PC-9 (cell line): ENCODE measurements around the gene SF3B5. TPM values are rescaled to one million over a fixed set of nuclear protein-coding genes. Genes with fewer than 3 reads are reported as not detected.
"Not testable (repeated sequence)": the region's sequence is repeated elsewhere in the genome, so short reads cannot be mapped to it uniquely, and the experiment has no call there.

ENCODE experiments used
- BruUV-seq: library from RNA; stranded (reverse); fragments of 400-500 nt; replicated peaks from 2 replicates; lab custom pipeline; 2021; lab: Mats Ljungman, UMichigan
- CTCF ChIA-PET: fragments of 300-600 bp; sonication (Branson Sonifier 250); formaldehyde crosslinking; loops from one replicate; lab custom pipeline; 2022; ENCODE audit warnings: antibody characterized with exemption; lab: Charles Lee
- POLR2A ChIA-PET: fragments of 300-600 bp; sonication (Branson Sonifier 250); formaldehyde crosslinking; loops from one replicate; lab custom pipeline; 2022; ENCODE audit warnings: antibody characterized with exemption; ENCODE audit not compliant: unreplicated experiment; lab: Charles Lee
- DNase-seq, 2 experiments: peaks; one replicate each; pipeline versions ENCODE4 v3.0.0 to v3.0.0-alpha.2; 2015 to 2022; ENCODE audit warnings: mixed read lengths in 1 of 2
- H2AFZ ChIP-seq: fragments of 200-600 bp; sonication (generic); 2 replicates; pipeline ENCODE4 v1.8.1; 2017; ENCODE audit warnings: antibody characterized with exemption
- H3F3A ChIP-seq: fragments of 200-600 bp; sonication (generic); 2 replicates; pipeline ENCODE4 v1.8.1; 2017; ENCODE audit warnings: antibody characterized with exemption, mild to moderate bottlenecking, low read depth; ENCODE audit not compliant: insufficient read depth
- H3K27ac ChIP-seq: fragments of 200-600 bp; sonication (generic); 2 replicates; pipeline ENCODE4 v1.6.1; 2016; ENCODE audit warnings: mixed run types
- H3K27me3 ChIP-seq: fragments of 200-600 bp; sonication (generic); 2 replicates; pipeline ENCODE4 v1.6.1; 2016; ENCODE audit warnings: low read depth, mixed run types; ENCODE audit not compliant: insufficient read depth
- H3K36me3 ChIP-seq: fragments of 200-600 bp; sonication (generic); 2 replicates; pipeline ENCODE4 v1.6.1; 2016; ENCODE audit warnings: low read depth, mixed run types
- H3K4me1 ChIP-seq: fragments of 200-600 bp; sonication (generic); replicated peaks from 2 replicates; pipeline ENCODE4 v1.6.1; 2016; ENCODE audit warnings: mixed run types; ENCODE audit not compliant: insufficient read depth
- H3K4me2 ChIP-seq: fragments of 200-600 bp; sonication (generic); 2 replicates; pipeline ENCODE4 v1.6.1; 2017; ENCODE audit warnings: mixed run types
- H3K4me3 ChIP-seq: fragments of 200-600 bp; sonication (generic); 2 replicates; pipeline ENCODE4 v1.6.1; 2016; ENCODE audit warnings: mixed run types
- H3K79me2 ChIP-seq: fragments of 200-600 bp; sonication (generic); 2 replicates; pipeline ENCODE4 v1.6.1; 2017; ENCODE audit warnings: low read depth, mixed run types
- H3K9me2 ChIP-seq: fragments of 200-600 bp; sonication (generic); 2 replicates; pipeline ENCODE4 v1.8.1; 2017; ENCODE audit warnings: mild to moderate bottlenecking; ENCODE audit not compliant: insufficient read depth
- H3K9me3 ChIP-seq: fragments of 200-600 bp; sonication (generic); 2 replicates; pipeline ENCODE4 v1.8.1; 2016; ENCODE audit warnings: low read depth; ENCODE audit not compliant: insufficient read depth
- H4K20me1 ChIP-seq: fragments of 200-600 bp; sonication (generic); 2 replicates; pipeline ENCODE4 v1.8.1; 2017; ENCODE audit not compliant: insufficient read depth
- EZH2 ChIP-seq: fragments of 200-600 bp; sonication (generic); IDR thresholded peaks from 2 replicates; pipeline ENCODE4 v1.8.0; 2017; ENCODE audit warnings: antibody characterized with exemption, low read depth
- intact Hi-C: fragments of 100-400 bp; cut with micrococcal nuclease; formaldehyde crosslinking; loops from one replicate; pipeline ENCODE4 v1.10.0; 2022; ENCODE audit not compliant: unreplicated experiment
- total RNA-seq: library from RNA; stranded (reverse); gene quantifications from 2 replicates; pipeline ENCODE4 v1.2.3, GENCODE V29; 2021
- TF ChIP-seq, protein P1 (sequence below): fragments of 200-600 bp; sonication (generic); conservative IDR thresholded peaks from 2 replicates; pipeline ENCODE4 v1.6.1; 2017; ENCODE audit warnings: mixed run types, antibody characterized with exemption, mild to moderate bottlenecking, moderate library complexity

SF3B5 gene
- total RNA-seq, 1 experiment from 2014 or later = 125 TPM

DNA sequence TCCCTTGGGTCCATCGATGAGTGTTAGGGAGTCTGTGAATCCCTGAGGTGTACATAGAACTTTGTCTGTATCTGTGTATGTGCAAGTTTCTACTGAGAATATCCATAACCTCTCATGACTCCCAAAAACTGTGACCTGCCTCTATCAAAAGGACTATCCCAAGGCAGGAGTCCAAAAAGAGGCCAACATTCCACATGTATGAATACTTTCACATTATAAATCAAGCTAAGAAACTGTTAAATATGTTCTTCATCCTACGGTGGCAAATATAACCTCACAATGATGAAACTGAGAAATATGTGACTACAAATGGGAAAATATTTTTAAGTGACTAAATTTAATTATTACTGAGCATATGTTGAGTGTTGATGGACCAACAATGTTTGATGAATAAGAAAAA, 38.8 kb upstream of the SF3B5 start:
- intact Hi-C loops = no loop called here
- H3K27me3 ChIP-seq = no peaks in the 10 kb centered on the region
- no peak overlapping the region for H3K27ac ChIP-seq
- no peaks in the 10 kb centered on the region for H3K79me2 ChIP-seq
- DNase-seq = no peak
- H2AFZ ChIP-seq = no peak overlapping the region
- TF ChIP-seq, protein P1, sequence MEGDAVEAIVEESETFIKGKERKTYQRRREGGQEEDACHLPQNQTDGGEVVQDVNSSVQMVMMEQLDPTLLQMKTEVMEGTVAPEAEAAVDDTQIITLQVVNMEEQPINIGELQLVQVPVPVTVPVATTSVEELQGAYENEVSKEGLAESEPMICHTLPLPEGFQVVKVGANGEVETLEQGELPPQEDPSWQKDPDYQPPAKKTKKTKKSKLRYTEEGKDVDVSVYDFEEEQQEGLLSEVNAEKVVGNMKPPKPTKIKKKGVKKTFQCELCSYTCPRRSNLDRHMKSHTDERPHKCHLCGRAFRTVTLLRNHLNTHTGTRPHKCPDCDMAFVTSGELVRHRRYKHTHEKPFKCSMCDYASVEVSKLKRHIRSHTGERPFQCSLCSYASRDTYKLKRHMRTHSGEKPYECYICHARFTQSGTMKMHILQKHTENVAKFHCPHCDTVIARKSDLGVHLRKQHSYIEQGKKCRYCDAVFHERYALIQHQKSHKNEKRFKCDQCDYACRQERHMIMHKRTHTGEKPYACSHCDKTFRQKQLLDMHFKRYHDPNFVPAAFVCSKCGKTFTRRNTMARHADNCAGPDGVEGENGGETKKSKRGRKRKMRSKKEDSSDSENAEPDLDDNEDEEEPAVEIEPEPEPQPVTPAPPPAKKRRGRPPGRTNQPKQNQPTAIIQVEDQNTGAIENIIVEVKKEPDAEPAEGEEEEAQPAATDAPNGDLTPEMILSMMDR = no peak
- TF ChIP-seq EZH2 = no peak
- H3K9me2 ChIP-seq = no peaks in the 10 kb centered on the region
- no peaks in the 10 kb centered on the region for H3K9me3 ChIP-seq
- no peak overlapping the region for H3K4me2 ChIP-seq
- ChIA-PET POLR2A (no interaction called here), CTCF (no interaction called here)
- no peak overlapping the region for H3K4me3 ChIP-seq
- no peaks in the 10 kb centered on the region; the same call in 1 of the 2 replicates for H3F3A ChIP-seq
- peaks cover 13% of the 10 kb centered on the region for H3K4me1 ChIP-seq
- no peaks in the 10 kb centered on the region for H3K36me3 ChIP-seq
- no TSS peak for BruUV-seq
- H4K20me1 ChIP-seq = no peaks in the 10 kb centered on the region

DNA sequence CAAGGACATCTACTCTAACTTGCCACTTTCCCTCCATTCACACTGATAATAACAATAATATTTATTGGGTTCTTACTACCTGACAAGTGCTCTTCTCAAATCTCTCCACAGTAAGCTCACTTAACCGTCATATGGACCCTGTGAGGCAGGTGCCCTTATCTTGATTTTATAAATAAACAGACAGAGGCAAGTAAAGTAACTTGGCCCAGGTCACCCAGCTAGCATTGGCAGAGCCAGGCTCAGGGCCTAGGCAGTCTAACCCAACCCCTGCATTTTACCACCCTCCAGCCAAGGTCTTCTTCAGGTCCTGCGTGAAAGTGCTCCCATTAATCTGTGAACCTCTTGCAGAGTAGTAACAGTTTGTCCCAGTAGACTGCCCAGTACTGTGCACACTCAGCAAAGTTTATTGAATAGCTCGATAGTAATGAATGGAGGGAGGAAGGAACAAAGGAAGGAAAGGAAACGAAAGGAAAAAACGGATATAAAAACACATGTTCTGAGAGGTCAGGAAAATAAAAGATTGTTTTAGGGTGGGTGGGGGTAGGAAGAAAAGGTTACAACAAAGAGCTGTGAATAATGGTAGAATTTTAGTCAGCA, 38.0 kb upstream of the SF3B5 start:
- no peak overlapping the region for H3K4me3 ChIP-seq
- POLR2A ChIA-PET = no interaction called here
- intact Hi-C loops = no loop called here
- no TSS peak for BruUV-seq
- H3K9me3 ChIP-seq = no peaks in the 10 kb centered on the region
- H3K9me2 ChIP-seq = no peaks in the 10 kb centered on the region
- no peak overlapping the region for H3K4me2 ChIP-seq
- peaks cover 13% of the 10 kb centered on the region for H3K4me1 ChIP-seq
- H3K27me3 ChIP-seq = no peaks in the 10 kb centered on the region
- TF ChIP-seq, protein P1 = no peak
- TF ChIP-seq EZH2 = no peak
- H2AFZ ChIP-seq = no peak overlapping the region
- no peaks in the 10 kb centered on the region for H3K36me3 ChIP-seq
- no peaks in the 10 kb centered on the region for H4K20me1 ChIP-seq
- CTCF ChIA-PET = no interaction called here
- DNase-seq = no peak
- H3F3A ChIP-seq = no peaks in the 10 kb centered on the region; the same call in 1 of the 2 replicates
- no peaks in the 10 kb centered on the region for H3K79me2 ChIP-seq
- no peak overlapping the region for H3K27ac ChIP-seq

DNA sequence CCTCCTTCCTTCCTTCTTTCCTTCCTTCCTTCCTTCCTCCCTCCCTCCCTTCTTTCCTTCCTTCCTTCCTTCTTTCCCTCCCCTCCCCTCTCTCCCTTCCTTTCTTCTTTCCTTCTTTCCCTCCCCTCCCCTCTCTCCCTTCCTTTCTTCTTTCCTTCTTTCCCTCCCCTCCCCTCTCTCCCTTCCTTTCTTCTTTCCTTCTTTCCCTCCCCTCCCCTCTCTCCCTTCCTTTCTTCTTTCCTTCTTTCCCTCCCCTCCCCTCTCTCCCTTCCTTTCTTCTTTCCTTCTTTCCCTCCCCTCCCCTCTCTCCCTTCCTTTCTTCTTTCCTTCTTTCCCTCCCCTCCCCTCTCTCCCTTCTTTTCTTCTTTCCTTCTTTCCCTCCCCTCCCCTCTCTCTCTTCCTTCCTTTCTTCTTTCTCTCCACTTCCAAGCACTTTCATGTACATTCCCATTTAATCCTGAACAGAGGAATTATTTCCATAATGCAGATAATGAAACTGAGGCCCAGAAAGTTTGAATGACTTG, 36.9 kb upstream of the SF3B5 start:
- intact Hi-C loops = not testable (repeated sequence)

More for the DNA sequence above, 36.9 kb upstream of the SF3B5 start:
- H3F3A ChIP-seq, CTCF ChIA-PET, H3K27ac ChIP-seq, H2AFZ ChIP-seq, H3K79me2 ChIP-seq, H3K36me3 ChIP-seq, H3K4me2 ChIP-seq, H4K20me1 ChIP-seq, H3K9me2 ChIP-seq, BruUV-seq, H3K9me3 ChIP-seq, DNase-seq, H3K4me3 ChIP-seq, H3K27me3 ChIP-seq: not testable (repeated sequence)
- H3K4me1 ChIP-seq = peaks cover 13% of the 10 kb centered on the region
- POLR2A ChIA-PET = interaction anchor here (0.6 kb wide), 1 partner anchor 258 kb away, joined by 6 read pairs; no protein-coding TSS in a partner anchor
